WTC11 (cell line): Measurements from ENCODE around the gene CD22.

Experiments used
- CTCF ChIP-seq: fragments of 200-600 bp; IDR thresholded peaks from 2 replicates; pipeline ENCODE4 v1.8.0; 2022; ENCODE audit warnings: antibody characterized with exemption
- TCF7 ChIP-seq: sonication (generic); formaldehyde crosslinking; IDR thresholded peaks from 2 replicates; pipeline ENCODE4 v1.8.0; 2022; ENCODE audit warnings: mild to moderate bottlenecking, low read depth, missing genetic modification reagents, moderate library complexity
- TP53 ChIP-seq: sonication (generic); formaldehyde crosslinking; IDR thresholded peaks from 2 replicates; pipeline ENCODE4 v1.8.1; 2023; ENCODE audit warnings: mild to moderate bottlenecking, missing genetic modification reagents
- USF1 ChIP-seq: sonication (generic); formaldehyde crosslinking; IDR thresholded peaks from 2 replicates; pipeline ENCODE4 v1.8.0; 2022; ENCODE audit warnings: mild to moderate bottlenecking, missing genetic modification reagents

GRCh38 chr19:35373492-35373891 lies 44.5 kb downstream of the CD22 start:
- TF ChIP-seq CTCF (no peak), TP53 (no peak), TCF7 (CRISPR knock-in tag) (no peak), USF1 (CRISPR knock-in tag) (no peak)
